Choroid plexus epithelial cell (primary cell): ENCODE data around the gene JAG2.

Experiments used
- DNase-seq: peaks from one replicate; pipeline ENCODE4 v3.0.0-alpha.2; 2010; ENCODE audit warnings: low read depth
- H3K4me3 ChIP-seq: 2 replicates; pipeline ENCODE4 v1.5.1; 2011; ENCODE audit warnings: low read depth, mild to moderate bottlenecking, control low read depth, low read length, moderate library complexity
- TF ChIP-seq, protein P1 (sequence below): conservative IDR thresholded peaks from 2 replicates; pipeline ENCODE4 v1.5.1; 2011; ENCODE audit warnings: low read depth, mild to moderate bottlenecking, control low read depth, inconsistent platforms, low read length, moderate library complexity

The JAG2 gene

DNA sequence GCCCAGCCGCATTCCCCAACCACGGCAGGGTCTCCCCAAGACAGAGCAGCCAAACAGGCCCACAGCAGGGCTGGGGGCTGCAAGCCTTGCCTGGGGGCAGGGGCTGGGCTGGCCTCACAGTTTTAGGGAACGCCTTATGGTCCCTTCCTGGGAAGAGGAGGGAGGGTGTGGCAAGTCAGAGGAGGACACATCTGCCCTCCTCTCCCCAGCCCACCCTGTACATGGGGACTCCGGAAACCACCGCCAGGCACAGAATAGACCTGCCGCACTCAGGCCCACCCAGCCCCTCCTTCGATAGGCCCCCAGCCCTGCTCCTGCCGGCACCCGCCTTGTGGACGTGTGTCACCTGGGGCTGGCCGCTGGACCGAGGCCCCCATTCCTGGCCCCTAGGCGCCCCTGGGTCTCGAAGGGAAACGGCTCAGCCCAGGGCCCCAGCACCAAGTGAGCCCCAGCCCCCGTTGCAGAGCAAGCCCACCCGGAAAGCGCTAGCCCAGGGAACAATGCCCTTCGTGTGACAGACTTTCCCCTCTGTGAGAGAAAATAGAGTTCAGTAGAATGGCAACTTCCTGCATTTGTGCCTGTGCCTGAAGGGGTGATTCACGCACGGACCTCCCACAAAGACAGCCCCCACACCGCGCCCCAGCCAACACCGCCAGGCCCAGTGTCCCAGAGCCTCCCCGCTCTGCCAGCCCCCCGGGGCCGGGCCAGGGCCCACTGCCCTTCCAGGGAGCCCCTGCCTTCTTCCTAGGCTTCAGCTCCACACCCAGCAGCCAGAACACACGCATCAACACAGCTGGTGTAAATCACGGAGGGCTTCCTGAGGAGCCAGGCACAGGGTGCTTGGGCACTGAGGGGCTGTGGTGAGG is 24.5 kb upstream of the JAG2 start:
- no peak overlapping the region for H3K4me3 ChIP-seq
- no peak for DNase-seq
- TF ChIP-seq, protein P1, sequence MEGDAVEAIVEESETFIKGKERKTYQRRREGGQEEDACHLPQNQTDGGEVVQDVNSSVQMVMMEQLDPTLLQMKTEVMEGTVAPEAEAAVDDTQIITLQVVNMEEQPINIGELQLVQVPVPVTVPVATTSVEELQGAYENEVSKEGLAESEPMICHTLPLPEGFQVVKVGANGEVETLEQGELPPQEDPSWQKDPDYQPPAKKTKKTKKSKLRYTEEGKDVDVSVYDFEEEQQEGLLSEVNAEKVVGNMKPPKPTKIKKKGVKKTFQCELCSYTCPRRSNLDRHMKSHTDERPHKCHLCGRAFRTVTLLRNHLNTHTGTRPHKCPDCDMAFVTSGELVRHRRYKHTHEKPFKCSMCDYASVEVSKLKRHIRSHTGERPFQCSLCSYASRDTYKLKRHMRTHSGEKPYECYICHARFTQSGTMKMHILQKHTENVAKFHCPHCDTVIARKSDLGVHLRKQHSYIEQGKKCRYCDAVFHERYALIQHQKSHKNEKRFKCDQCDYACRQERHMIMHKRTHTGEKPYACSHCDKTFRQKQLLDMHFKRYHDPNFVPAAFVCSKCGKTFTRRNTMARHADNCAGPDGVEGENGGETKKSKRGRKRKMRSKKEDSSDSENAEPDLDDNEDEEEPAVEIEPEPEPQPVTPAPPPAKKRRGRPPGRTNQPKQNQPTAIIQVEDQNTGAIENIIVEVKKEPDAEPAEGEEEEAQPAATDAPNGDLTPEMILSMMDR = no peak

DNA sequence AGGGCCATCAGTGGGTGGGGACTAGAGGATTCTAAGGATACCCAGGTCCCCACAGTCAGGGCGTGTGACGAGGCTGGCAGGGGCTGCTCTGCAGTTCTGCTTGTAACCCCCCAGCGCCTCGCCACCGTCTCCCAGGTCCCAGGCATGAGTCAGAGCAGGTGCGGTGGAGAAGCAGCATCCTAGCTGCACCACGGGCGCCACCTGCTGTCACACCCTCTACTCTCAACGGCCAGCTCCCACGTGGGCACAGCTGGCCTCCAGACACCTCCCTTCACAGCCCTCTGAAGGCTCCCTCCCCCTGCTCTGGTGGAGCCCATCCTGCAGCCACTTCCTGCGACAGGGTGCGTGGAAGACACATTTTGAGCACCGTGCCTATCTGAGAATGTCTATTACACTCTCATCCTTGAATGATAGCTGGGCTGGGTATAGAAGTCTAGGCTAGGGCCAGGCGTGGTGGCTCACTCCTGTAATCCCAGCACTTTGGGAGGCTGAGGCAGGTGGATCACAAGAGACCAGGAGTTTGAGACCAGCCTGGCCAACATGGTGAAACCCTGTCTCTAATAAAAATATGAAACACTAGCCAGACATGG is 19.5 kb upstream of the JAG2 start:
- H3K4me3 ChIP-seq = no peak overlapping the region
- TF ChIP-seq, protein P1 = no peak
- no peak for DNase-seq

DNA sequence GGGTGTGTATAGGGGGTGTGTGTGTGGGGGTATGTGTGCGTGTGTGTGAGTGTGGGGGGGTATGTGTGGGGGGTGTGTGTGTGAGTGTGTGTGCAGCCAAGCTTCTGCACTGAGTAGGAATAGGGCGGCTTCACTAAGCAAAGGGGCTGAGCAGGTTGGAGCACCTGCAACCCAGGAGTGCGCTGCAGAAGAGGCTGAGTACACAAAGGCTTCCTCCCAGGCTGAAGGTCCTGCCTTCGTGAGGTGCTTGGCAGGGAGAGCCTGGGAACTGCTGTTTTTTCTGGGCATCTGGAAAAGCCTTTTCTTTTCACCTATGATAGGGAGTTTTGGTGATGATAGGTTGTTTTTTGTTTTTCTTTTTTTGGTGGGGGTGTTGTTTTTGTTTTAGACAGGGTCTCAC is 18.5 kb upstream of the JAG2 start:
- DNase-seq = no peak
- no peak overlapping the region for H3K4me3 ChIP-seq
- TF ChIP-seq, protein P1 = no peak

DNA sequence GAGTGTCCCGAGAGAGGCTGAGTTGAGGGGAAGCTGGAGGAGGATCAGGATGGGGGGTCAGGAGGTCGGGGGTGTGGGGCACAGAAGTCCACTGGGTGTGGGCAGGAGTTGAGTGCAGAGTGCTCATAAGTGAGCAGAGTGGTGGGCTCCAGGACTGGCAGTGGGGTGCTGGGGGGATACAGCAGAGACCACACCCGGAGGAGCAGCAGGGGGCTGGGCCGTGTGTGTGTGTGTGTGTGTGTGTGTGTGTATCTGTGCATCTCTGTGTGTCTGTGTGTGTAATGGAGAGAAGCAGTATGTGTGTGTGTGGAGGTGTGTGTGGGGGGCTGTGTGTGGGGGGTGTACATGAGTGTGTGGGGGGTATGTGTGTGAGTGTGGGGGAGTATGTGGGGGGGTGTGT is 17.4 kb upstream of the JAG2 start:
- no peak overlapping the region for H3K4me3 ChIP-seq
- no peak for DNase-seq
- TF ChIP-seq, protein P1 = no peak

DNA sequence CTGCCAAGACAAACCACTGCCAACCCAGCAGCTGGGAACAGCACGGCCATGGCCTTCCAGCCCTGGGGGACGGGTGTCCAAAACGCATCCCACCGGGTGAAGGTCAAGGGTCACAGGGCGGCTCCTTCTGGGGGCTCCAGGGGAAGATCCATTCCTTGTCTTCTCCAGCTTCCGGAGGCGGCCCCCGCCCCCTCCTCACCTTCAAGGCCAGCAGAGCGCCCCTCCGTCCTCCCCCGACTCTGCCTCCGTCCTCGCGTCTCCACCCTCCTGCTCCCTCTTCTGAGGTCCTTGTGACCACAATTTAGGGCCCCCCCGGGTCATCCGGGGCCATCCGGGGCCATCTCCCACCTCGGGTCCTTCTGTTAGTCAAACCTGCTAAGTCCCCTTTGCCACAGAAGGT is 16.4 kb upstream of the JAG2 start:
- TF ChIP-seq, protein P1 = no peak
- H3K4me3 ChIP-seq = no peak overlapping the region
- DNase-seq = no peak

DNA sequence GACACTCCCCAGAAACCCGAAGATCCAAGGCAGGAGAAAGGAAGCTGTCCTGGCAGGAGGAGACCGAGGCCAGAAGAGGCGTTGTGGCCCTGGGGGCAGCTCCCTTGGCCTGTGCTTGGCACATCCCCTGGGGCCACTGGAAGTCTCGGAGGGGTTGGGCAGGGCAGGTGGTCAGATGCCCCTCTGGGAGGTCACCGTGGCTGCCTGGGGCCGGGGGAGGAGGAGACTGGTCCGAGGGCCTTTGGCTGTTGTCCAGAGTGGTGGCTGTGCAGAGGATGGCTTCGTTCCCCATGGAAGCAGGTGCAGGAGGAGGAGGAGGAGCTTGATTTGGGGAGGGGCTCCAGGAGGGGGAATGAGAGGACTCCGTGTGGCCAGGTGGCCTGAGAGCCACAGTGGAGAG is 15.9 kb upstream of the JAG2 start:
- no peak for DNase-seq
- TF ChIP-seq, protein P1 = no peak
- H3K4me3 ChIP-seq = no peak overlapping the region
